ENCODE data around the gene PCBP2.

DNA sequence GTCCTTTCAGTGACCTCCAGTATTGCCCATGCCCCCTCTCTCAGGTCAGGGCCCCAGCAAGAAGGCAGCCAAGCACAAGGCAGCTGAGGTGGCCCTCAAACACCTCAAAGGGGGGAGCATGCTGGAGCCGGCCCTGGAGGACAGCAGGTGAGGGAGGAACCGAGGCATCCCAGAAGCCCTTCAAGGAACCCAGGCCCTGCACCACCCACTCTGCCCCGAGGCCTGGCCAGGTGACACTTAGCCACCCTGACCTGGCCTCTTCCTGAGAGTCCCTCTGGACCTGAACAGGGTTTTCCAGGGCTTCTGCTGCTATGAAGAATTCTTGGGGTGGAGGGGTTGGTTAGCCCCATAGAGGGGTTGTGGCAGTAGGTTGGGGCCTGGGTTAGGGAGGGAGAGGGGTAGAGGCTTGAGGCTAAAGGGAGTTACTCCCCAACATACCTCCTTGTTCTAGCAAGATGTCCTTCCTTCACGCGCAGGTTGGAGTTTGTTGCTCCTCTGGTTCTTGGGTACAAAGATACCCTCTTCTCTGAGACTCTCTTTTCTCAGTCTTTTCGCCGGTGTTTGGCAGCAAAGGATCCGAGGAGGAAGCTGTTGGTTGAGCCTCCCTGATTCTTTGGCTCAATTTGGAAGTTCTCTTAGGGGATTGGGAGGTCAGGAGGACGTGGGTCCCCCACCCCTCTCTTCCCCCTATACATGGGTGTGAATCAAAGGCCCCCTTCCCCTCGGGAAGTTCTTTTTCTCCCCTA is 51.3 kb downstream of the PCBP2 start:
- TF ChIP-seq, protein P1, sequence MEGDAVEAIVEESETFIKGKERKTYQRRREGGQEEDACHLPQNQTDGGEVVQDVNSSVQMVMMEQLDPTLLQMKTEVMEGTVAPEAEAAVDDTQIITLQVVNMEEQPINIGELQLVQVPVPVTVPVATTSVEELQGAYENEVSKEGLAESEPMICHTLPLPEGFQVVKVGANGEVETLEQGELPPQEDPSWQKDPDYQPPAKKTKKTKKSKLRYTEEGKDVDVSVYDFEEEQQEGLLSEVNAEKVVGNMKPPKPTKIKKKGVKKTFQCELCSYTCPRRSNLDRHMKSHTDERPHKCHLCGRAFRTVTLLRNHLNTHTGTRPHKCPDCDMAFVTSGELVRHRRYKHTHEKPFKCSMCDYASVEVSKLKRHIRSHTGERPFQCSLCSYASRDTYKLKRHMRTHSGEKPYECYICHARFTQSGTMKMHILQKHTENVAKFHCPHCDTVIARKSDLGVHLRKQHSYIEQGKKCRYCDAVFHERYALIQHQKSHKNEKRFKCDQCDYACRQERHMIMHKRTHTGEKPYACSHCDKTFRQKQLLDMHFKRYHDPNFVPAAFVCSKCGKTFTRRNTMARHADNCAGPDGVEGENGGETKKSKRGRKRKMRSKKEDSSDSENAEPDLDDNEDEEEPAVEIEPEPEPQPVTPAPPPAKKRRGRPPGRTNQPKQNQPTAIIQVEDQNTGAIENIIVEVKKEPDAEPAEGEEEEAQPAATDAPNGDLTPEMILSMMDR (IDR thresholded peaks at IDR 0.05), result no peak
- TF ChIP-seq POLR2A (IDR thresholded peaks at IDR 0.05), result no peak

Data from prostate gland (tissue), 2 donors.